Middle frontal gyrus (tissue), 1 donor: ENCODE data around the gene AGPAT4.

Experiments
- DNase-seq: peaks from one replicate; pipeline ENCODE4 v3.0.0-alpha.2; 2015; ENCODE audit warnings: low spot score; ENCODE audit errors: extremely low spot score

The AGPAT4 gene

DNA sequence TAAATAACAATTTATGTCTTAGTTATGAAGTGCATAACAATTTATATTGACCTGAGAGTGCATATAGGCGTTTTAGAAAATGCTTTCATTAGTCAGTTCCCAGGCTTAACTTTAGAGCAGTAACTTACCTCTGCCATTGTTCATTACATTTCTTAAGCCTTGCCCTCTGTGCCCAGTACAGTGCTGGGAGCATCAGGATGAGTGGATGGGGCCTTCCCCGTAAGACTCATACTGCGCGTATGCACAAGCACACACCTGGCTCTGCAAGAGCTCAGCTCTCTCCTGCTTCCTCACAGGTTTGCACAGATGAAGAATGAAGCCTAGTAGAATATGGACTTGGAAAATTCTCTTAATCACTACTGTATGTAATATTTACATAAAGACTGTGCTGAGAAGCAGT is 157.3 kb downstream of the AGPAT4 start:
- DNase-seq = no peak

DNA sequence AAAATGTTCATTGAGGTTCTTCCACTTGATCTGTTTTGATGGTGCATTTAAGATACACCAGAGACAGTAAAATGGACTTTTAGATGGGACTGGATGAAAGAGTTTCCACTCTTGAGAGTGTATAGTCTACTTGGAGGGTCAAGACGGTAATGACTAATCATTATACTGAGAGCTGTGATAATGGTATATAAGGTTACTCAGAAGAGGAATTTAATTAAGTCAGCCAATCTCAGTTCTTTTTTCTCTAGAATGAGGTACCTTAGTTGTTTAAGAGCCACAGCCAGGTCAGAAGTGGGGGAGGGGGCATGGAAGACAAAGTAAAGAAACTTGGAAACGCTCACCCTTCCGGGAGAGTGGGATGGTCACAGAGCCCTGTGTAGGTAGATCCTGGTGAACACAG is 158.4 kb downstream of the AGPAT4 start:
- DNase-seq = no peak

DNA sequence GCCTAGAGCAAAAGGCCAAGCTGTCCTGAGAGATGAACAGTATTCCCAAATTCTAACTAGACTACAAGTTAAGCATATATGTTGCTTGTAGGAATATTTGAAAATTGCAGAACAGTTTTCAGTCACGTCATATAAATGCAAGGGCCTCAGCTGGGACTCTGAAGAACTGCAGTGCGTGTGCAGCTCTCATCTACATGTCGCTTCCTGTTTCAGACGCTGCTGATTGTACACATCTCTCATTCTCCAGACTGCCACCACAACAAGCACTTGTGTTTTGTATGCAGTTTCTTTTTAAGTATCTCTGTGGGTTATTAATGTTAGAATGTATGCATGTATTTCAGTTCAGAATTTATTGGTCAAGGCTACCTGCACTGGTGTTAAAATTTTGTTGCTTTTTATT is 162.6 kb downstream of the AGPAT4 start:
- DNase-seq = no peak

DNA sequence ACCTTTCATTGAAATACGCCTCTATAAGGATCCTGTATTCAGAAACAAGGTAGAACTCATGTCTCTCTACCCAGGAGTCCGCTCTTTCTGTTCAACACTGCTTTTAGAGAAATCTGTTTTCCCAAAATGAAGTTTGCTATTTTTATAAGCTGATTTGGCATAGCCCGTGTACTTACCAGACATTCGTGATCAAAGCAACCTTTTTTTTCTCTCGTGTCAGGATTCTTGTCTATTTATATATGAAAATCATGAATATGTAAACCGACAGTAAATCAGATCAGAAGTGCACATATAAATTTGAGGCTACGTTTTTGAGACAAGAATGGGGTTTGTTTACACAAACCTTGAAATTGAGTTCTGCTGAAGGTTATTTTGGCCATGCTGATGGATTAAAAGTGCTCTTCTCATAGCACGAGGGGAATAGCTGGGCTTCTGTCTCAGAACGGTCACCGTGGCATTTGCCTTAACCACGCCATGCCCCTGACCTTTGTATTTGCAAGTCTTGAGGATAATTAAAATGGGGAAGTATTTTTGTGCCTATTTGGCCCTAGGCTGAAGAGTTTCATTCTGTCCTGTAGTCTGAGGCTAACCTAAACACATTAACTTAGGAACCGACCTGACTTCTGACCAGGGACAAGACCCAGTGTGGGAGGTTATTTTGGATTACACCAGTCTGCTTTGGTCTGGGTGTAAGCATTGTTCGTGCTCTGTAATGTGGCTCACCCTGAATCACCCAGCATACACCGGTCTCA is 163.7 kb downstream of the AGPAT4 start:
- no peak for DNase-seq

DNA sequence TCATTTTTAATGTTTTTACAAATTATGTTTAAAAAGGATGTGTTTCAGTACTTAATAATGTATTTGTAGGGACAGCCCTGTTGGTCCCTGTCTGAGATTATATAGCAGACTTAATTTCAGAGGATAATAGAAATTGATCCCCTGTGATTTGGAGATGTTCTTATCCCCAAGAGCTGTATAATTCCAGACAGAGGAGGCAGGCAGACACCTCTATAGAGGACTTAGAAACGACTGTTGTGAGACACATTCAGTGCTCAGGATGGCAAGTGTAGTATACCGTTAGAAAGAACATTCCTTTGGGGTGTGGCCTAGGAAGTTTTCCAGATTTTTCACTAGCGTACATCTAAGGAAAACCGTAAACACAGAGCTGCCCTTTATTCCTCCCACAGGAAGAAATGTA is 164.5 kb downstream of the AGPAT4 start:
- DNase-seq = no peak

DNA sequence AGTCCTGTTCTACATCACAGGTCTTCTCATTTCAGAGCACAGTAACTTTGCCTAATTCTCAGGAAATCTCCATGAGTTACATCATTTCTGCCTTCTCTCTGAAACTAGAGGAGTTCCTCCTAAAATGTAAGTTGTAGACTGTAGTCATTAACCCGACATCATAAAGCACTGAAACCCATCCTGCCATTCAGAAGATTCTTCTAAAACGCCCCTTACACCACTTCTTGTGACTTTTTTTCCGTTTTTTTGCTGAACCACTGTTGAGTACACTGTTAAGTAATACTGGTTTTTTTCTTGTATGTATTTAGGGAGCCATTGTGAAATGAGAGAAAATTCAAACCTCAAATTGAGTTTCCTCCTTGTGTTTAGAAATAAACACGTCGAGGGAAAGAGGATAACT is 164.9 kb downstream of the AGPAT4 start:
- DNase-seq = no peak

DNA sequence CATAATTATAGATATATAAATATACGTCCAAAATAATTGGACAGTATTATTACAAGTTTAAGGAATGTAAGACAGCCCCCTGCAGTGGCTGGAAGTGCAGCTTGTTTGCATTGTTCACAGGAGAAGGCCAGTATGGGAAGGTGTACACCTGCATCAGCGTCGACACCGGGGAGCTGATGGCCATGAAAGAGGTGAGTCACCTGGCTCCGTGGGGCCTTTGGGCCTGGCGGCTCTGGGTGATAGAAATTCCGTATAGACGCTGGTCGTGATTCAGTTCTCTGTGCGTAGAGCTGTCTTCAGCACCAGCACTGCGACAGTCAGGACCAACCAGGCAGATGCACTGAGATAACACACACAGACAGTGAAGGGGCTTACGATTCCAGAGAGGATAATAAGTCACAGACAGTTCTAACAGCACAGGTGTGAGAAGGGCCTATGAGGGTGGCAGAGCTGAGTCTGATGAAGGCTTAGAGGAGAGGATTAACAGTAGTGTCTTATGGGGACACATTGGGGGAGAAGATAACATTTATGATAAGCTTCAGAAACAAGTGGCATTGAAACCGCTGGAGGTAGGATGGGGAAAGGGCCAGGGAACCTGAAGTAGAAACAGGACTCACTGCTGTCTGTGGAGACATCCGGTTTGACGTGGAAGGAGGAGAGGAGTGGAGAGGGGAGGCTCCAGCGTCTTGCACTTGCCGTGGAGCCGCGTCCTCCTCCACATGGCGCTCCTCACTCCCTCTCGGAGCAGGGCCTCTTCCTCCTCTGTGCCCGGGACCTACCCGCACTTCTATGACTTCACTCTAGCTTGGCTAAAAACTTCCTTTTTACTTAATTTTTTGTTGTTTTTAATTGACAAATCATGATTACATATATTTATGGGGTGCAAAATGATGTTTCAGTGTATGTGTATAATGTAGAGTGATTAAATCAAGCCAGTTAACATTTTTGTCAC is 165.8 kb downstream of the AGPAT4 start:
- DNase-seq = no peak

DNA sequence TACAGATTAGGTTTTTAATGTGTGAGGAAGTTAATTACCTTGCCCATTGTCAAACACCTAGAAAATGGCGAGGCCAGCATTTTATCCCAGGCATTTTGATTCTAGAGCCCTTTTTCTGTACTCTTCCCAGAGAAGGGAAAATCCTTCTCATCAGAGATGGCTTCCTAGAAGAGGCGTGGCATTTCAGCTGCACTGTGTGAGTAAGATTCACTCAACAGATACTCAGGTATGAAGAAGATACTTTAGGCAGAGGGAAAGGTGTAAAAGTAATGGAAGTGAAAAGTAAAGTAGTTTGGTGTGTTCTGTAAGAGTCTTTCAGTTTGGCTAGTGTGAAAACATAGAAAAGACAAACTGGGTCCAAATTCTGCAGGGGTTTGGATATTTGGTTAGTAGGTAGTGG is 168.5 kb downstream of the AGPAT4 start:
- DNase-seq = no peak

DNA sequence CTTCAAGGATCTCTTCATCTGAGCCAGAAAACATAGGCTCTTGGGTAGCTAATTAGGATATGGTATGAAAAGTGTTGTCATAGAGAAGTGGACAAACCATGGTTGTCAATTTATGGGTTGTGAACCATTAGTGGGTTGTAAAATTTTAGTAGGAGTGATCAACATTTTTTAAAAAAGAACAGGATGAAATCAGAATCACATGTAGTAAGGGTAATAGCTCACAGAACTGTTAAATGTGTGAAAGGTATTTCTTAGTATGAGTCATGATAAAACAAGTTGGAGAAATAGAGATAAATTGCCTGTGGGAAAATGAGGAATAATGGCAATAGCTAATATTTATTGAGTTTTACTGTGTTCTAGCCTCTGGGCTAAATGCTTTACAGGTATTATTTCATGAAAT is 168.9 kb downstream of the AGPAT4 start:
- DNase-seq = no peak

DNA sequence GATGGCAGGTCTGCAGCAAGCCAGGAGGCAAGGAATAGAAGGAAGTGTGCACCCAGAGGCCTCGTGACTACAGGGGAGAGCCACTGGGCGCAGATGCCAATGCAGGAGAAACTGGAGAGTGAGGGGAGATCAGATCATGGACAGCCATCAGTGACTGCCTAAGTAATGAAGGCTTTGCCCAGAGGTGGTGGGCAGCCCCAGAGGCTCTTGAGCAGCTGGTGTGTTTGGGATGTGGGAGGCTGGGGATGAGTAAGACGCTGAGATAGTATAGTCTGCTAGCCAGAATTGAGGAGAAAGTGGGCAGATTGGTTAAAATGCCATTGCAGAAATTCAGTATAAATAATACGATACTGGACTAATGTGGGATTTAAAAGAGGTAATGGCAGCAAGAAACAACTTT is 170.4 kb downstream of the AGPAT4 start:
- no peak for DNase-seq

DNA sequence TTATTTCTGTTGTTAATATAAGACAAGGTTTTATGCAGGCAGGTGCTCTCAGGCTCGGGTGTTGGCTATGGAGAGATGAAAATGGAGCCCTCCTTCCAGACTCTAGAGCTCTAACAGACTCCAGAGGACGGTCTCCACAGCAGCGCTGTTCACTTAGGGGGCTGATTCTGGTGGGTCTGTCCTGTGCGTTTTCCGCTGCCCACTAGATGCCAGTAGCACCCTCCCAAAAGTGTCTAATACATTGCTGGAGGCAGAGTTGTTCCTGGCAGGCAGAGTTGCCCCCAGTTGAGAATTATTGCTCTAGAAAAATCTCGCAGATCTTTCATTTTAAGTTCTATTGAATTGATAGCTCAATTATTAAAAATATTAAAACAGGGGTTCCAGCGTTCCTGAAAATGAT is 172.3 kb downstream of the AGPAT4 start:
- no peak for DNase-seq

DNA sequence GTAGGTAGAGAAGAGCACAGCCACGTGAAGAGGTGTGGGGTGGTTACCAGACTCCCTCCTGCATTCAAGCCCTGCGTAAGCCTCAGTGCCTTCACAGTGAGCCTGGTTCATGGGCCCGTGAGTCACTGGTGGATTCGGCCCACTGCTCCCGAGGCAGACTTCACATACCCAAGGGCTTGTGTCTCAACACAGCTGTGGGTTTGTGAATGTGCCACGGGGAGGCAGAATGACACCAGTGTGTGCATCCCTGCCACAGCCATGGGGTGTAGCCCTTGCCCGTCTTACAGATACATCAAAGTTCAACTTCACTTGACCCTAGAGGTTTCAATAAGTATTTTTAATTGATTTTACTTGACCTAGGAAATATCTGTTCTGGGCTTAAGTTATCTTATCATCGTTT is 173.8 kb downstream of the AGPAT4 start:
- no peak for DNase-seq

DNA sequence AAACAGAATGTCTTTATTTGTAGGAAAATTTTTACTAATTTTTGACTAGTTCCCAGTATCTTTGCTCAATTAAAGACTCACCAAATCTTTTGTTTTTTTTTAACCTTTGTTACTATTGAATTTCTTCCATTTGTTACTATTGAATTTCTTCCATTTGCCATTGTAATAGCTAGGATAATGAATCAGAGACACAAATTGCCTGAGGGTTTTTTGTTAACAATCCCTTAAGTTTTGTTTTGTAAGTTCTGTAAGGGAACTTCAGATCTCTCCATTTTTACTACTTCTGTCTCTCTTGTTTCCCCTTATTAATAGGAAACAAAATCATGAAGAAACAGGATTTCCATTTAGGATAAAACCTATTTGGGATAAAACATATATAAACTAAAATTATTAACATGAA is 177.9 kb downstream of the AGPAT4 start:
- no peak for DNase-seq

DNA sequence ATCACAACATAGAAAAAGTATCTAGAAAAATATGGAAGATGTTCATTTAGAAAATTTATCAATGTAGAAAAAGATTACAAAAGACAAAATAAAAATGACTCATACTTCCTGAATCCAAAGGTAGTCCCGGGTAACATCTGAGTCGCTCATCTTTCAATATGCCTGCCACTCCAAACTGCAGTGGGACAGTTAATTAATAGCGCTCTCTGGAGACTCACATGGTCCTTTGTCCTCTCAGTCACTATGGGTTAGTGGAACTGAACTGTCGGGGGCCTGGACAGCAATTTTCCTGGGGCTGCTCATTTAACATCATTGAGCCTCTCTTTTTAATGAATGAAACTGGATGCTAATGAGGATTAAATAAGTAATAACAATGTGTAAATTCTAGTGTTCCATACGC is 178.9 kb downstream of the AGPAT4 start:
- DNase-seq = no peak

DNA sequence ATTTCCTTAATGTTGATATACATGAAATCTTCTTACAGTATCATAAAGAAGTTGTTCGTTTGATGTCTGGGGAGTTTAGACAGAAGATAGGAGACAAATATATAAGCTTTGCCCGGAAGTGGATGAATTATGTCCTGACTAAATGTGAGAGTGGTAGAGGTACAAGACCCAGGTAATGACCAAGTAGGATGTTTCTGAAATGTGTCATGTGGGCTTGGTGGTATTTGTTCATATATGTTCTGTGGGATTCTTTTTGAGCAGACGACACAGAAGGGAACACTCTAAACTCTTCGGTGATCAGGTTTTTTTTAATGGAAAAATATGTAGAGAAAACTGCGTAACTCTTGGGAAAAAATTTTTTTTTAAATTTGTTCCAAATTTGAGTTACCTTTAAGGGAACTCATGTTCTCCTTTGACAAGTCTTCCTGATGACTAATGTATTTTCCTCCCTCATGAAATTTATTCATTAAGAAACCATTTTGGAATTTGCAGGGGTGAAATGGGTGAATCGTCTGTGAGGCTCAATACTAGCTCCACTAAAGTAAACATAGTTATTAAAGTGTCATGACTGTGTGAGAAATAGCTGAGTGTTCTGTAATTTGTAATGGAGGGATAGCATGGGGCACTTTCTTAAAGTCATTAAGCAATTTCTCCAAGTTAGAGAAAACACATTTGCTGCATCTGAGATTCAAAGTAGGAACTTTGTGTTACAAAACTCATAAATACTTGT is 181.7 kb downstream of the AGPAT4 start:
- DNase-seq = no peak

DNA sequence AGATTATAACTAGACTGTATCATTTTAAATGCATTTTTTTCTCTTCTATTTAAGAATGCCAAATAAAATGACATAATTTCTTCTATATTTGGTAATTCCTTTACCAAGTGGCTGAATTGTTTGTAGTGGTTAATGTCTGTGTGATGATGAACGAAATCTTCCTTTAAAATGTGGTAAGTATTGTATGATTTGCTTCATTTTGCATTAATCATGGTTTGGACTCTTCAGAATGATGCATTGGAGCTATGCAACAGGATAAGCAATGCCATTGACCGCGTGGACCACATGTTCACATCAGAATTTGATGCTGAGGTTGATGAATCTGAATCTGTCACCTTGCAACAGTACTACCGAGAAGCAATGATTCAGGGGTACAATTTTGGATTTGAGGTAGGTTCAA is 182.7 kb downstream of the AGPAT4 start:
- DNase-seq = no peak

DNA sequence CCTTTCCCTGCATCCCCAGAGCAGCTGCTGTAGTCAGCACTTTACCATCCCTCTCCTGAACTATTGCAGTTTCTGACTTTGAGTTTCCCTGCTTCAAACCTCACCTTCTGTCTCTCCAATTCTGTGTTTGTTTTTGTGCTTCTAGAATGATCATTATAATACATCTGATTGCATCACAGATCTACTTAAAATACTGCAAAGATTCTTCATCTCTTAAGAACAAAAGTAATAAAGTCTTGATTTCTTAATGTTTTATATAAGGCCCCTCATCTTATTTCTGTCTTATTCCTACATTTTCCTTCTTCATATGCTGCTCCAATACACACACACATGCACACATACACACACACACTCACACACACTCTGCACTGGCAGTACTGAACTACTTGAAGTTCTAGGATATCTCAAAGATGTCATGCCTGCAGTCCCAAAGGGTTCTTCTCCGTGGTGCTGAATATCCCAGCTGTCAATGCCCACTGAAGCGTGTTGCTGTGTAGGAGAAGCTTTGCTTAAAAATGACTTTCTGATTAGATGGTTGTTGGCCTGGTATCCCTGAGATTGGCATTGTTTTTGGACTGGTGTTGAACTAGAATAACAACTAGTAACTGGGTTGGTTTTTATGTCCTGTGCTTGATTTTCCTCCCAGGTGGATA is 185.1 kb downstream of the AGPAT4 start:
- no peak for DNase-seq

DNA sequence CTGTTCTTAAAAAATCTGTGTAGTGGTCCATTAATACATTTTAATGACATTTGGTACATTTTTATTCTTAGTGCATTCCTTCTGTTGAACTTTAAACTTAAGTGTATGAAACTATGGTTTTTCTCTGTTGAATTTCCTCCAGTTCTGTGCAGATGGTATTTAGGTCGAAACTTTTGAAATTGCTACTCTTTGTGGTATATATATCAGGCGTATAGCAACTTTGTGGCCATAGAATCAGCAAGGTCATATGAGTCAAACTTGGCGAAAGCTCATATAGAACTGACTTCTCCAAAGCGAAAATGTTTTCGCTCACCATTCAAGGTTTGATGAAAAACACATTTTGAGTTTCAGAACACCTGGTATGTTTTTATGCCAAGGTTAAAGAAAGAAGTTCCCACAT is 188.6 kb downstream of the AGPAT4 start:
- no peak for DNase-seq

DNA sequence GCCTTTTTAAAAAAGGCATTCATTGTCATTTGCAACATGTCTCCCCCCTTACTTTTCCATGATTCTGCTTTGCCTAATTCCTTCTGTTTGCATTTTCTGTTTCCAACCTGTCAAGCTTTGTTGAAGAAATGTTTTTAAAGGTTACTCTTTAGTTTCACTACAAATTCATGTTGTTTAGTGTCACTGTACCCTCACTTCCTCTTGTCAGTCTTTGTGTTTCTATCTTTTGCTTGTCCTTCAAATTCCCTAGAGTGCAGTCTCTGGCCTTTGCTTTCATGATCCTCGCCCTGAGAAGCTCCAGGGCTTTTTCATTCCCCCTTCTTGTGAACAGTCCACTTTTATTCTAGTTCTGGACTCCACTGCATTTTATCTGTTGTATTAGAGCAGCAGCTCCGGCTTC is 191.6 kb downstream of the AGPAT4 start:
- no peak for DNase-seq

DNA sequence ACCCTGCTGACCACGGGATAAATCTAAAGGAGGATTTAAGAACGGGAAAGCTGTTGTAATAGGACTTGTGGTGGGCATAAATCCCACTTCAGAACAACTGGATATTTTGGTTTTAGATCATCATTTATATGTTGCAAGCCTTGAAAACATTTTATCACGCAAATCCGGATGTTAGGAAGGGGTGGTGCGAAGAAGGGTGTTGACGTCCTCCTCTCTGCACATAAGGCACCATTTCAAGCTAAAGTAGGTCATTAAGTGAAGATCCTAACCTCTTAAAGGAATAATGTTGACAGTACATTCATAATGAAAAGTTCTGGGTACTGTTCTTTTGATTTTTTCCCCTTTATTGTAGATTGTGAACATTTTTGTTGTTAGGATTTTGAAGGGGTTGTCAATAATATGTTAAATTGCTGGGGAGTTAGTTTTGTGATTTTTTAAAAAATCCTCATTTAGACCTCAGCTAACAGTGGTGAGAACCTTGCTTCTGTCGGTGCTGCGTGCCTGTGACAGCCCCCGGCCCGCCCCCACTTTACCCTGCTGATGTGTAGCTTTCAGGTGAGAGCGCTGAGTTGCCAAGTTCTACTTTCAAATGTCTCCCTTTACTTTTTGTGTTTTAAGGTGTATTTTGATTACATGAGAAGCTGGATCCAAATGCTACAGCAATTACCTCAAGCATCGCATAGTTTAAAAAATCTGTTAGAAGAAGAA is 193.4 kb downstream of the AGPAT4 start:
- no peak for DNase-seq
